NB4 (cell line): ENCODE data around the gene MRPL12.
"Not testable (repeated sequence)": the region's sequence is repeated elsewhere in the genome, so short reads cannot be mapped to it uniquely, and the experiment has no call there.

ENCODE experiments used
- DNase-seq: peaks from one replicate; pipeline ENCODE4 v3.0.0; 2010; ENCODE audit warnings: low read depth
- H3K4me3 ChIP-seq: one replicate; pipeline ENCODE4 v1.5.1; 2011; ENCODE audit warnings: mild to moderate bottlenecking, low read depth, low read length, moderate library complexity
- MYC ChIP-seq: IDR thresholded peaks from 2 replicates; pipeline ENCODE4 v1.6.1; 2011; ENCODE audit warnings: low read depth, low read length
- POLR2A ChIP-seq: IDR thresholded peaks from 2 replicates; pipeline ENCODE4 v1.6.1; 2011; ENCODE audit warnings: mild to moderate bottlenecking; ENCODE audit not compliant: insufficient read length; ENCODE audit errors: extremely low read depth
- TF ChIP-seq, protein P1 (sequence below): IDR thresholded peaks from one replicate; pipeline ENCODE4 v1.5.1; 2012; ENCODE audit warnings: low read depth, low read length
- TF ChIP-seq, protein P2 (sequence below): IDR thresholded peaks from 2 replicates; pipeline ENCODE4 v1.6.1; 2011; ENCODE audit warnings: low read depth, low read length

The MRPL12 gene

DNA sequence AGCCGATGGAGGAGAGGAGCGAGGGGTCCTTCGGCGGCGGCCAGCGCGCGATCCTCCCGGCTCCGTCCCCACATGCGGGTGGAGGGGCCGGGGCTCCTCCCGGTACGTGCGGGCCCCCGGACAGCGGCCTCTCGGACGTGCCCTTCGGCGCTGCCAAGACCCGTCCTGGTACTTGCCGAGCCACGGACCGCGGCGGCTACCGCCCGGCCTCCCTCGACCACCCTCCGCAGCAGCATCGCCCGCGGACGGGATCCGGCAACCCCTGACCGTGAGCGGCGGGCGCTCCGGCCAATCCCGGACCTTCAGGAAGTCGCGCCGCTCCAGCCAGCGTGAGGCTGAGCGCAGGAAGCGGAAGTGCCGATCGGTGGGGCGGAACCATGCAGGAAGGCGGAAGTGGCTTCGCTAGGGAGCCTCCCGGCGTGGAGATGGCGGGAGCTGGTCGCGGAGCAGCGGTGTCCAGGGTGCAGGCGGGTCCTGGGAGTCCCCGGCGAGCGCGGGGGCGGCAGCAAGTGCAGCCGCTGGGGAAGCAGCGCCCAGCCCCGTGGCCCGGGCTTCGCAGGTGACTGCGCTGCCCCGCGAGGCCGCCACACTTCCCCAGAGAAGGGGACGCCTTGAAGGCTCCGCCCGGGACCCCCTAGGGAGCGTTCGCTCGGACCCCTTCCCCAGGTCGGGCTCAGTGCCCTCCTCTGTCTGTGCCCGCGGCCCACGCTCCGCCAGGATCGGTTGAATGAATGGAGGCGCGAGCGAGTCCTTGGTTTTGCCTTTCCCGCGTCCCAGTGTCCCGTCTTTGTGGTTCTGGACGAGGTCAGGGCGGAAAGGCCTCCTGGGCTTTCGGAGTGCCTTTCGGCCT is 36.6 kb upstream of the MRPL12 start, which contains the start of the genes CCDC137 and OXLD1:
CCDC137 (plus strand) TSS at position 396 of the 850 bp plus-strand sequence; CDS start at position 426, 30 bp downstream.
OXLD1 (minus strand) TSS at position 264 of the 850 bp plus-strand sequence; CDS start at position 236, 28 bp downstream.
- TF ChIP-seq, protein P1, sequence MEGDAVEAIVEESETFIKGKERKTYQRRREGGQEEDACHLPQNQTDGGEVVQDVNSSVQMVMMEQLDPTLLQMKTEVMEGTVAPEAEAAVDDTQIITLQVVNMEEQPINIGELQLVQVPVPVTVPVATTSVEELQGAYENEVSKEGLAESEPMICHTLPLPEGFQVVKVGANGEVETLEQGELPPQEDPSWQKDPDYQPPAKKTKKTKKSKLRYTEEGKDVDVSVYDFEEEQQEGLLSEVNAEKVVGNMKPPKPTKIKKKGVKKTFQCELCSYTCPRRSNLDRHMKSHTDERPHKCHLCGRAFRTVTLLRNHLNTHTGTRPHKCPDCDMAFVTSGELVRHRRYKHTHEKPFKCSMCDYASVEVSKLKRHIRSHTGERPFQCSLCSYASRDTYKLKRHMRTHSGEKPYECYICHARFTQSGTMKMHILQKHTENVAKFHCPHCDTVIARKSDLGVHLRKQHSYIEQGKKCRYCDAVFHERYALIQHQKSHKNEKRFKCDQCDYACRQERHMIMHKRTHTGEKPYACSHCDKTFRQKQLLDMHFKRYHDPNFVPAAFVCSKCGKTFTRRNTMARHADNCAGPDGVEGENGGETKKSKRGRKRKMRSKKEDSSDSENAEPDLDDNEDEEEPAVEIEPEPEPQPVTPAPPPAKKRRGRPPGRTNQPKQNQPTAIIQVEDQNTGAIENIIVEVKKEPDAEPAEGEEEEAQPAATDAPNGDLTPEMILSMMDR, result no peak
- peak; percentile 93 for TF ChIP-seq POLR2A
- TF ChIP-seq, protein P2, sequence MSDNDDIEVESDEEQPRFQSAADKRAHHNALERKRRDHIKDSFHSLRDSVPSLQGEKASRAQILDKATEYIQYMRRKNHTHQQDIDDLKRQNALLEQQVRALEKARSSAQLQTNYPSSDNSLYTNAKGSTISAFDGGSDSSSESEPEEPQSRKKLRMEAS, result peak; percentile 78
- TF ChIP-seq MYC, result peak; percentile 87
- H3K4me3 ChIP-seq, result peak within 1 kb of the TSS; percentile 94
- peak; percentile 98 for DNase-seq

DNA sequence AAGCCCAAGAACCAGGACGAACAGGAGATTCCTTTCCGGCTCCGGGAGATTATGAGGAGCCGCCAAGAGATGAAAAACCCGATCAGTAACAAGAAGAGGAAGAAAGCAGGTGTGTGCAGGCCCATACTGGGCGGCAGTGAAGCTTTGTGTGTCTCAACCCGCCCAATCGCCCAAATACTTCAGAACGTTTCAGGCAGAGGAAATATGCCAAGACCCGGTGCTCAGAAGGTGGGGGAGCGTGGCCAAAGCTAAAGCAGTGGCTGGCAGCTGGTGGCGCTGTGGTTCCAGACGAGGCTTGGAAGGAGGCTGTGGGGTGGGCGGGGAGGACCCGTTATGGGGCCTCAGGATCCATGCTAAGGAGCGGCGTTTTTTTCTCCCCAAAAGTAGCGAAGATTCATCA is 35.4 kb upstream of the MRPL12 start:
- peak; percentile 62 for DNase-seq
- TF ChIP-seq, protein P1, result peak; percentile 11
- TF ChIP-seq MYC, result no peak

DNA sequence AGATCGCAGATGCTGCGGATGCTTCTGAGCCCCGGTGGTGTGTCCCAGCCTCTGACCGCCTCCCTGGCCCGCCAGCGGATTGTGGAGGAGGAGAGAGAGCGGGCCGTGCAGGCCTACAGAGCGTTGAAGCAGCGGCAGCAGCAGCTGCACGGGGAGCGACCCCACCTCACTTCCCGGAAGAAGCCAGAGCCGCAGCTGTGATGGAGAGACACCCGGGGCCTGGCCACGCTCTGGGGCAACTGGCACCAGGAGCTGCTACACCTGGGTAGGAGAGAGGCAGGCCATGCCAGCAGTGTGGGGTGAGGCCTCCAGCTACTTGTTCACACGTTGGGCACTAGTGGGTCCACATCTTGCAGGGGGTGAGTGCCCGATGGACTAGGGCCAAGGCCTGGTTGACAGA is 30.7 kb upstream of the MRPL12 start:
- DNase-seq, result no peak
- no peak for TF ChIP-seq MYC
- no peak for TF ChIP-seq POLR2A
- TF ChIP-seq, protein P1, result no peak
- TF ChIP-seq, protein P2, result no peak

More for the DNA sequence above, 35.4 kb upstream of the MRPL12 start:
- H3K4me3 ChIP-seq, result peak overlapping the region; percentile 53

DNA sequence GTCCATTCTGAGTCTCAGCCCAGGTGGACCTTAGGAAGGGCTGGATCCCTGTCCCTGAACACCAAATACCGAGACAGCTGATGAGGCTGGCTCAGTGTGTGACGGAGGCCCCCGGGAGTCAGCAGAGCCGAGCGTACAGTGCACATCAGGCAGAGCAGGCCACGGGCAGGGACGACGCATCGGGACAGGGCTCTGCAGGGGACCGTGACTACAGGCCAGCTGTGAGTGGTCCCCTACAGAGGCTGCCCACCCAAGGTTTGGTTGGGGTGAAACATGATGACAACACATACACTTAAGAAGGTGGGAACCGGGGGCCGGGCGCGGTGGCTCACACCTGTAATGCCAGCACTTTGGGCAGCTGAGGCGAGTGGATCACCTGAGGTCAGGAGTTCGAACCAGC is 30.2 kb upstream of the MRPL12 start:
- DNase-seq, result no peak
- TF ChIP-seq, protein P2, result no peak
- TF ChIP-seq POLR2A (no peak), MYC (no peak)
- TF ChIP-seq, protein P1, result no peak
- H3K4me3 ChIP-seq, result no peak overlapping the region

More for the DNA sequence above, 30.7 kb upstream of the MRPL12 start:
- H3K4me3 ChIP-seq, result no peak overlapping the region

DNA sequence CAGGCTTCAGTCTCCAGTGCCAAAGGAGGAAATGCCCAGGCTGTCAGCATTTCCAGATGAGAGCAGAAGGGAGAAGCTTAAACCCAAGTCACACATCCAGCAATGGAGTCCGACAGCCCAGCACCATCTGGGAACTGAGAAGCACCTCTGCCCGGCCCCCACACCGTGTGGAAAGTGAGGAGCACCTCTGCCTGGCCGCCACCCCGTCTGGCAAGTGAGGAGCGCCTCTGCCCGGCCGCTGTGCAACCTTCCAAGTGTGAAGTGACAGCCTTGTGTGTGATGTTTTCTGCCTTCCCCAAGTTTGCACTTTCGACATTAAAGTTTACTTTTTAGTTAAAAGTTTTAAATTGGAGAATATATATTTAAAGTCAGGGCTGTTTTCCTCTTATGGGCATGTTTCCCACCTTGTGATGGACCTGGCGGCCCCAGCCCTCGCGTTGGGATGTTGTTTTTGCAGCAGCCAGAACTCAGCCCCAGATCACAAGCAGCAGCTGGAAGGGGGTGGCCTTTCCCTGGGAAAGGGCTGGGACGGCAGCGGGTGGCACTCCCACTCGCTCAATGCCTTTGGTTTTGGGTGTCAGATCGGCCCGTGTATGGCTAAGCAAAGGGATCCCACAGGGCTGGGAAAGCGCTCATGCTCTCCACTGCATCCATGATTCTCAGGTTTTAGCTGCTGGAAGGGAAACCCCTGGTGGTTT is 29.5 kb upstream of the MRPL12 start:
- H3K4me3 ChIP-seq, result no peak overlapping the region
- DNase-seq, result no peak
- TF ChIP-seq POLR2A, result no peak

DNA sequence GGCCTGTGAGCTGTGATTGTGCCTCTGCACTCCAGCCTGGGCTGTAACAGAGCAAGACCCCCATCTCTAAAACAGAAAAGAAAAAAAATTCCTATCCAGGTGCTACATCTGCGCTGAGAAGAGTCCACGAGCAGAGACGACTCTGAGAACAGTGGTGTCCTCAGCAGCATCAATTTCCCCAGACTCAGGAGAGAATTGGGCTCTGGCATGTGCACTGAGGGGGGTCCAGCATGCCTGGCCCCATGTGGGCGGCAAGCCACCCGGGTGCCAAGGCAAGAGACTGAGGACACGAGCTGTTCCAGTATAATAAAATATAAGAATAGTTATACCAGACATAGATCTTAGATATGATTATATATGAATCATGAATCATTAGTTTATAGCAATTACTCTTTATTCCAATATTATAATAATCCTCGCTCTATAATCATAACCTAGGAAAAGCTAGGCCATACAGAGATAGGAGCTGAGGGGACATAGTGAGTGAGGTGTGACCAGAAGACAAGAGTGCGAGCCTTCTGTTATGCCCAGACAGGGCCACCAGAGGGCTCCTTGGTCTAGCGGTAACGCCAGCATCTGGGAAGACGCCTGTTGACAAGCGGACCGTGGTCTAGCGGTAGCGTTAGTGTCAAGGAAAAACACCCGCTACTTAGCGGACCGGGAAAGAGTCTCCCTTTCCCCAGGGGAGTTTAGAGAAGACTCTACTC is 27.5 kb upstream of the MRPL12 start:
- DNase-seq, result peak; percentile 52

More for the DNA sequence above, 27.5 kb upstream of the MRPL12 start:
- not testable (repeated sequence) for H3K4me3 ChIP-seq
